ENCODE data around the gene AEBP2. TPM values are rescaled to one million over a fixed set of nuclear protein-coding genes. Genes with fewer than 3 reads are reported as not detected.
A peak's percentile ranks its signal among the peaks of the same experiment; 100 is the strongest.

Gene AEBP2
- total RNA-seq, 1 donor, result 23.7 TPM

GRCh38 chr12:19434538-19434937 lies 4.8 kb upstream of the AEBP2 start:
- DNase-seq (ENCODE audit: low read depth), result no peak
- no peak for TF ChIP-seq CTCF (IDR thresholded peaks at IDR 0.05; ENCODE audit: insufficient read depth, low read depth, low read length)
- H3K4me3 ChIP-seq (ENCODE audit: low read depth, low read length), result no peak overlapping the region

DNA sequence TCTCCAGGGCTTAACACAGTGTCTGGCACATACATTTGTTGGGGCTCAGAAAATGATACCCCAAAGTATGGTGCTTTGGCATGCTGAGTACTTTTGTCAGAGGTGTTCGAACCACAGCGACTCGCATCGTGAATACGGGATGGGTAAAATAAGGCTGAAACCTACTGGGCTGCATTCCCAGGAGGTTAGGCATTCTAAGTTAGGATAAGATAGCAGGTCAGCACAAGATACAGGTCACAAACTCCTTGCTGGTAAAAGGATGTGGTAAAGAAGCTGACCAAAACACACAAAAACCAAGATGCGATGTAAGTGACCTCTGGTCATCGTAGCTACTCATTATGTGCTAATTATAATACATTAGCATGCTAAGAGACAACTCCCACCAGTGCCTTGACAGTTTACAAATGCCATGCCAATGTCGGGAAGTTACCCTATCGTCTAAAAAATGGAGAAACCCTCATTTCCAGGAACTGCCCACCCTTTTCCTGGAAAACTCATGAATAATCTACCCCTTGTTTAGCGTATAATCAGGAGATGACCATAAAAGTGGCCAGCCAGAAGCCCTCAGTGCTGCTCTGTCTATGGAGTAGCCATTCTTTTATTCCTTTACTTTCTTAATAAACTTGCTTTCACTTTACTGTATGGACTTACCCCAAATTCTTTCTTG lies 3.3 kb upstream of the AEBP2 start:
- DNase-seq (ENCODE audit: low read depth), result no peak
- no peak for TF ChIP-seq CTCF (IDR thresholded peaks at IDR 0.05; ENCODE audit: insufficient read depth, low read depth, low read length)

DNA sequence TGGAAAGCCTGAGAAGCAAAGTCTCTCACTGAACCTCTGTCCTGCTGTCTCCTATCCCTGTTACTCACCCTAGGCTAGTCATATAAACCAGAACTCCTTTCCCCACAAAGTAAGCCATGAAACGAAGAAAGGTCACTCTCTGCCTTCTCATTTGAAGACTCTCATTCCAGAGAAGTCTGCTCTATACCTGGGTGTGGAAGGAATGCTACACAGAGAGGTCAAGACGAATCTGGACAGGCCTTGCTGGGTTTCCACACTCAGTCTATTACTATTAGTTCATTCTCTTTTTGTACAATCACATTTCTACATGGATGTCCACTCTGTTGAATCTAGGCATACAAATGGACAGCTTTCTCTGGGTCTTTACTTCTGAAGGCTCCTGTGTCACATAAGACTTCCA lies 2.4 kb upstream of the AEBP2 start:
- no peak overlapping the region for H3K4me3 ChIP-seq (ENCODE audit: low read depth, low read length)
- TF ChIP-seq CTCF (IDR thresholded peaks at IDR 0.05; ENCODE audit: insufficient read depth, low read depth, low read length), result no peak
- DNase-seq (ENCODE audit: low read depth), result no peak

More for the DNA sequence above, 3.3 kb upstream of the AEBP2 start:
- no peak overlapping the region for H3K4me3 ChIP-seq (ENCODE audit: low read depth, low read length)

DNA sequence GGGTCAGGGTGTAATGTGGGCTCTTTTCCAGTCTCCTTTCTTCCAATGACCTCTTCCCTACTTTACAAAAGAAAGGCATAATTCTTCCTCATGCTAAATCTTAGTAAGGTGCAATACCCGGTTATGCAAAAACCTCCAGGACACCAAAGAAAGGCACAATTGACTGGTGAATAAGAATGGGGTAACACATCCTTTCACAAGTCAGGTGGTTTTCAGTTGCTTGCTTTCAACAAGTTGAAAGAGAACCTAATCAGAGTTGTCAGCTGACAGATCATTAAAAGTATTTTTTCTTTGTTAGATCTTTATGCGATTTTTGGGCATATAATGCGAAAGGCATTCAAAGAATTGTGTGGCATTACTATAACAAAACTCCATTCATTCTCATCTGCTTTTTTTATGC lies 1.3 kb upstream of the AEBP2 start:
- H3K4me3 ChIP-seq (ENCODE audit: low read depth, low read length), result no peak overlapping the region
- DNase-seq (ENCODE audit: low read depth), result no peak
- TF ChIP-seq CTCF (IDR thresholded peaks at IDR 0.05; ENCODE audit: insufficient read depth, low read depth, low read length), result no peak

DNA sequence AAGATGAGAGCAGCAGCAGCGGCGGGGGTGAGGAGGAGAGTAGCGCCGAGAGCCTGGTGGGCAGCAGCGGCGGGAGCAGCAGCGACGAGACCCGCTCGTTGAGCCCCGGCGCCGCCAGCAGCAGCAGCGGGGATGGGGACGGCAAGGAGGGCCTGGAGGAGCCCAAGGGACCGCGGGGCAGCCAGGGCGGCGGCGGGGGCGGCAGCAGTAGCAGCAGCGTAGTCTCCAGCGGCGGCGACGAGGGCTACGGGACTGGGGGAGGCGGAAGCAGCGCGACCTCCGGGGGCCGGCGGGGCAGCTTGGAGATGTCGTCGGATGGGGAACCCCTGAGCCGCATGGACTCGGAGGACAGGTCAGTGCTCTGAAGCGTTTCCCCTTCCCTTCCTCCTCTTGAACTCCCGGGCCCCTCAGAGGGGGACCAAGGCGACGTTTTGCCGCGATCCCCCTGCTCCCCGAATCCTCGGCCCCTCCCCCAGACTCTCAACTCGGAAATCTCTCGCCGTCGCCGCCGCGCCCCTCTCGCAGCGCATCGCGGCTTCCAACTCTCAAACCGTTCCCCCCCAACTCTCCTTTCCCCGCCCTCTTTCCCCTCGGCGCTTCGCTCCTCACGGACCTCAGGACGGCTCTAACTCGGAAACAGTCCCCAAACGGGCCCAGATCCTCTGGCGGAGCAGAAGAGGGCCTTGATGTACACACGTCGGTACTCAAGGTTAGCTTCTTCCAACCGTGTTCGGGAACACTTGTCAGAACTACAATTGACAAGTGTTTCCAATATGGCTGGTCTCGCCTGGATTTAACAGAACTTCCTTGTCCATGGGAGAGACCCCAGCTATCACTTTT lies 947 bp downstream of the AEBP2 start:
- TF ChIP-seq CTCF (IDR thresholded peaks at IDR 0.05; ENCODE audit: insufficient read depth, low read depth, low read length), result no peak
- H3K4me3 ChIP-seq (ENCODE audit: low read depth, low read length), result peak overlapping the region; percentile 86
- peak; percentile 59 for DNase-seq (ENCODE audit: low read depth)

GRCh38 chr12:19440916-19441315 lies 1.6 kb downstream of the AEBP2 start:
- peak overlapping the region; percentile 86 for H3K4me3 ChIP-seq (ENCODE audit: low read depth, low read length)
- DNase-seq (ENCODE audit: low read depth), result peak; percentile 25
- TF ChIP-seq CTCF (IDR thresholded peaks at IDR 0.05; ENCODE audit: insufficient read depth, low read depth, low read length), result no peak

All from fibroblast of villous mesenchyme (primary cell).